Fibroblast of lung (primary cell): Measurements from ENCODE around the gene TLE1.

Experiments
- CTCF ChIP-seq, 2 donors: IDR thresholded peaks in 1 of 2; conservative IDR thresholded peaks in 1 of 2; 1 replicate in 1 of 2; 2 replicates in 1 of 2; pipeline ENCODE4 v1.5.1; 2011 to 2012; ENCODE audit warnings: low read length in 2 of 2, control low read depth in 1 of 2, inconsistent platforms in 1 of 2, low read depth in 1 of 2, mild to moderate bottlenecking in 1 of 2
- EZH2 ChIP-seq: IDR thresholded peaks from 2 replicates; pipeline ENCODE4 v1.5.1; 2012; ENCODE audit warnings: low read length, control low read depth, mild to moderate bottlenecking; ENCODE audit errors: missing control alignments

- TF ChIP-seq CTCF (conservative IDR thresholded peaks at IDR 0.05 in 1 of 2, IDR thresholded peaks at IDR 0.05 in 1 of 2; ENCODE audit: low read depth in 1 of 2, low read length in 2 of 2) (no peak), EZH2 (no peak)
Measured at GRCh38 chr9:81724242-81724889, 35.0 kb upstream of the TLE1 start.
